Measurements from ENCODE around the gene GALNTL6.
A peak's percentile ranks its signal among the peaks of the same experiment; 100 is the strongest.
"Not testable (repeated sequence)": the region's sequence is repeated elsewhere in the genome, so short reads cannot be mapped to it uniquely, and the experiment has no call there.

GALNTL6 gene

DNA sequence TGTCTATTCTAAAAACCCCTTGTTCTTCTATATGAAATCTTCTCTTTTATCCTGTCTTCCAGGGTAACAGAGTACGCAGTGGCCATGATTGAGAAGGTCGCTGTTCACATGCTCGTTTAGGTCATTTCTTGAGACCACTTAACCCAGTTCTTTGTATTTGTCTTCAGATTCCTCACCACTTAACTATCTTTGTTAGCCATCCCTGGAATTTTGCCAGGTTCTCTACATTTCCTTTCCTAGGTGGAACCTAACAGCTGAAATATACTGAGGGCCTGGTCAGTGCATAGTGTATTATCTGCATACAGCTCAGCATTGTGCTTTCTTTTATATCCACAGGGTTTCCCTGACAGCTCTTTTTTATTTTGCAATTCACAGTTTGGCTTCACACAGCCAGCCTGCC lies 1206.5 kb downstream of the GALNTL6 start:
- no peak for DNase-seq (ENCODE audit: low spot score)

DNA sequence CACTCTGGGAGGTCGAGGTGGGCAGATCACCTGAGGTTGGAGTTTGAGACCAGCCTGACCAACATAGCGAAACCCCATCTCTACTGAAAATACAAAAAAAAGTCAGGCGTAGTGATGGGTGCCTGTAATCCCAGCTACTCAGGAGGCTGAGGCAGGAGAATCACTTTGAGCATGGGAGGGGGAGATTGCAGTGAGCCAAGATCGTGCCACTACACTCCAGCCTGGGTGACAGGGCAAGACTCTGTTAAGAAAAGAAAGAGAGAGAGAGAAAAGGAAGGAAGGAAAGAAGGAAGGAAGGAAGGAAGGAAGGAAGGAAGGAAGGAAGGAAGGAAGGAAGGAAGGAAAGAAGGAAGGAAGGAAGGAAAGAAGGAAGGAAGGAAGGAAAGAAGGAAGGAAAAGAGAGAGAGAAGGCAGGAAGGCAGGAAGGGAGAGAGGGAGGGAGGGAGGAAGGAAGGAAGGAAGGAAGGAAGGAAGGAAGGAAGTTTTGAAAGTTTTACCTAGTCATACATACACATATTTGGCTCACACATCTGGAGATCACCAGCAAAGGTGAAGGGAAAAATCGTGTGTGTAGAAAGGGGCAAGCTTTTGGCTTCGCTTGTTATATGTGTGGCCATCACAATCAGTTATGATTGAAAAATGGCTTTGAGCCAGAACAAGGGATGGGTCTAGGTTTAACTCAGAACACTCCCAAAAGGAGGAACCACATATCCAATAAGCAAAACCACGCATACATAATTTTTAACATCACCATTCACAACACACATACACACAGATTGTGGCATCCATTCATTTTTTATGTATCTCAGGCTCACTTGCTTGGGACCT lies 1208.8 kb downstream of the GALNTL6 start:
- DNase-seq (ENCODE audit: low spot score): not testable (repeated sequence)

DNA sequence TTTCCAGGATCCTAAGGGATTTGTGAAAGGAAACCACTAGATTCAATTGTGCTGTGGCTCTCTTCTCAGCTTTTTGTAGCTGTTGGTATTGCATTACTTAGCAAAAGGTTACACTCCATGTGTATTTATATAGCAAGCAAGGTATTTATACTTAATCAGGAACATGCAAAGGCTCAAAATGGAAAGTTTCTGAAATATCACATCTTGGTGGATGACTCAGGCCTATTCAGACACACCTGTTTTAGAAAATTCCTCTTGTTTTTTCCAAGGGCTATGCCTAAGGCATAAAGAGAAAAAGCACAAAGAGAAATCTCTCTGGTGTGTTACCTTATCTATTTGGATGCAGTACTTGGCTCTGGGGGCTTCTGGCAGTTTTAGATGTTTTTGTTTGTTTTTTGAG lies 1211.0 kb downstream of the GALNTL6 start:
- DNase-seq (ENCODE audit: low spot score): no peak

DNA sequence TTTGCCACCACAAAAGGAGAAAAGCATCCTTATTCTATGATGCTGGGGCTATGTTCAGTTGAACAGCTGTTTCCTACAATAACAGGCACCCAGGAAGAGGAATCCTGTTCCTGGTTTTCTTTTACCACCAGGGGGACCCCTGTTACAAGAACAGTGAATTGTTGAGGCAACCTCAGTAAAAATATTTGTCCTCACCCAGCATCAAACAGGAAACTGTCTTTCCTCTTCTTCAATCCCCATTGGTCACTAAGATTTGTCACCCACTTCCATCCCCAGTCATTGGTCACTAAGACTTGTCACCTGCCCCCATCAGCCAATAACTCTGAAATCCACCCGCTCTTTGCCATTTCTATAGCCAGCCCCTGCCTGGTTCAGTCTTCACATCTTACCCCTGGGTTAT lies 1211.9 kb downstream of the GALNTL6 start:
- DNase-seq (ENCODE audit: low spot score): peak; percentile 79

DNA sequence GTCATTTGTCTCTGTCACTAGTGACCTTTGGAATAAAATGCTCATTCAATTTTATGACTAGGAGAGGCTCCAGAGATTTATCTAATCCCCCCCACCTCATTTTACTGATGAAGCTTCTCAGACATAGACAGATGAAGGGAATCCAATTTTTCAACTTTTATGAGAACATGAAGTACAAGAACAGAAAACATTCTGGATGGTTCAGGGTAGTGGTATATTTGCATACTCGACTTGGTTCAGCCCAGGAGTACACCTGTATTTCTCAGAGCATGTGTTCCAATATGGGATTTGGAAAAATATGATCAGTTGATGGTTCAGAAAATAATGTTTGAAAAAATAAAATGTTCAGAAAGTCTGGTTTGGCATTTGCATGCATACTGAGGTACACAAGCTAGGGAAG lies 1224.0 kb downstream of the GALNTL6 start:
- no peak for DNase-seq (ENCODE audit: low spot score)

DNA sequence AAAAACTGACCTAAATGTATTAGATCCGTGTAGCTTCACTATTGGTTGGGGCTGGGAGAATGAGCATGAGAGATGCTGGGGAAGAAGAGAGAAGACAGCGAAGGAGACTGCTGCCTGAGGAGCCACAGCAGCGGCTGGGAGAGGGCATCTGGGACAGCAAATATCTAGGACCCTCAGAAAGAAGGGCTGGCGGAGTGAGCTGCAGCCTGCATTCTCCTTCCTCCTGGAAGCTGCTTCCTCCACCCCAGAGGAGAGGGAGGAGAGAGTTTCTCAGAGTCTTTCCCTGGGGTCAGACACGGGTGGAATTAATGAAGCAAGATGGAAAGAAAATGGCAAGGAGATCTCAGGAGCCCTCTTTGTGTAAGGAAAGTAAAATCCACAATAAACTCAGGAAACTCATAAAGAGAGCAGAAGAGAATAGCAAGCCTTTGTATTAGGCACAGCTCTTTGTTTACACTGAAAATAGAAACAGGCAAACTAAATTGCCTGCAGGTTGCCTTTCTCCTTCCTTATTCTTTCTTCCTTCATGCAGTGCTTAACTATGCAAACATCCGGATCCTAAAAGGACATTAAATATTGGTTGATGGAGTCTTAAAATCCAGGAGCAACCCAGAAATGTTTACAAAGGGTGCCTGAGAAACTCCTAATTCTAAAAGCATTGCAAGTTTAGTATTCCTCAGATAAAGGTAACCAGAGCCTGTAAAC lies 1225.1 kb downstream of the GALNTL6 start:
- no peak for DNase-seq (ENCODE audit: low spot score)

DNA sequence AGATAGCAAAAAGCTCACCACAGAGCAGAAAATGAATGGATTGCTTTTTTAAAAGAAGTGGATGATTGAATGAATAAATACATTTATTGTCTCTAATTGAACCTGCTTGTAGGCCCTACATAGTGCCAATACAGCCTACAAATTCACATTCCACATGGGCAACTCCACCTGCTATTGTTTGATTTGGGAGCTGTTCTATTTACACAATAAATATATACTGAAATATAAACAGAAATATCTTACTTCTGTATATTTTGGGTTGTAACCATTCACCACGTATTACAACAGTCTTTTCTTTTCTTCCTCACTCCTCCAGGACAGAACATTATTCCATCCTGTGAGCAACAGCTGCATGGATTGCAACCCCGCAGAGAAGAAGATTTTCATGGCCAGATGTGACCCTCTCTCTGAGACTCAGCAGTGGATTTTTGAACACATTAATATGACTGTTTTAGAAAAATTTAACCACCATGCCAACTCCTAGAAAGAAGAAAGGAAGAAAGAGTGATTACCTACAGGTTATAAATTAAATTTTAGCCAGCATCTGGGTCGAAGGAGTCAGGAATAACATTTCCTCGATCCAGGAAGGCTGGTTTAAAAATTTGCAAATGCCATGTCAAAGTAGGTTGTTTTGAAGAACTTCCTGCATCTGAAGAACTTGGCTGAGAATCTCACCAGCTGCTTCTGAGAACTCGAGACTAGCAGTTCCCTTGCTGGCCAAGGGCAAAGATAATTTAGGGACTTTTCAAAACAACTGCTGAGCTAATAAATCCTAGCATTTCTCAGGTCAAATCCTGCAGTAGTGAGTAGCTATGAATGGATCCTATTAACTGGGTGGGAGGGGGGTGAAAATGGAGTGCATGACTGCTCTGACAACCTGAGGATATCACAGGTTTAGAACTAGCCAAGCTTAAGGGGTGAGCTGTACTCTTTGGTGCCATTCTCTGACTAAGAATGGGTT lies 1226.7 kb downstream of the GALNTL6 start:
- no peak for DNase-seq (ENCODE audit: low spot score)

DNA sequence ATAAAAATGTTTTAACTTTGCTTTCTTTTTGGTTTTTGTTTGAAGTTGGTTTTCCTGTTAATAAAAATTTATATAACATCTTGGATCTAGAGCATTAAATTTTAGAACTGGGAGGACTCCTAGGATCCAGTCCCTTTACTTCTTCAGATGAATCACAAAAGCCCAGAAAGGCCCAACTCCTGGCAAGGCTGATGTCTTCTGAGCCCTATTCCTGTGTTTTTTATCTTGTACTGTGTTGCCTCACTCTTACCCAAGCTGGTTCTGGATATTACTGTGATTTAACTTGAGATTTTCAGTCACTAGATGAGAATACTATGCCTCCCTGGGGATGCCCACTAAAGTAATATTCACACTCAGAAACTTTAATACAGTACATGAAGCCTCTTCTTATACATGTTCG lies 1228.3 kb downstream of the GALNTL6 start:
- no peak for DNase-seq (ENCODE audit: low spot score)

DNA sequence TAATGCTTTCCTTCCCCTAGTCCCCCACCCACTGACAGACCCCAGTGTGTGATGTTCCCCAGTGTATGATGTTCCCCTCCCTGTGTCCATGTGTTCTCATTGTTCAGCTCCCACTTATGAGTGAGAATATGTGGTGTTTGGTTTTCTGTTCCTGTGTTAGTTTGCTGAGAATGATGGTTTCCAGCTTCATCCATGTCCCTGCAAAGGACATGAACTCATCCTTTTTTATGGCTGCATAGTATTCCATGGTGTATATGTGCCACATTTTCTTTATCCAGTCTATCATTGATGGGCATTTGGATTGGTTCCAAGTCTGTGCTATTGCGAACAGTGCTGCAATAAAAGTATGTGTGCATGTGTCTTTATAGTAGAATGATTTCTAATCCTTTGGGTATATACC lies 1228.9 kb downstream of the GALNTL6 start:
- DNase-seq (ENCODE audit: low spot score): not testable (repeated sequence)

DNA sequence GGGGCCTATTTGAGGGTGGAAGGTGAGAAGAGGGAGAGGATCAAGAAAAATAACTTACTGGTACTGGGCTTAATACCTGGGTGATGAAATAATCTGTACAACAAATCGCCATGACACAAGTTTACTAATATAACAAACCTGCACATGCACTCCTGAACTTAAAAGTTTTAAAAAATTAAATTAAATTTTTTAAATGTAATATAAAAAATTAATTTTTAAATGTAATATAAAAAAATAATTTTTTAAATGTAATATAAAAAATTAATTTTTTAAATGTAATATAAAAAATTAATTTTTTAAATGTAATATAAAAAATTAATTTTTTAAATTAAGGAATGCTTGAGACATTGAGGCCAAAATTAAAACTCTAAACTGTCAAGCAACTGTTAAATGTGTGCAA lies 1231.1 kb downstream of the GALNTL6 start:
- DNase-seq (ENCODE audit: low spot score): no peak

DNA sequence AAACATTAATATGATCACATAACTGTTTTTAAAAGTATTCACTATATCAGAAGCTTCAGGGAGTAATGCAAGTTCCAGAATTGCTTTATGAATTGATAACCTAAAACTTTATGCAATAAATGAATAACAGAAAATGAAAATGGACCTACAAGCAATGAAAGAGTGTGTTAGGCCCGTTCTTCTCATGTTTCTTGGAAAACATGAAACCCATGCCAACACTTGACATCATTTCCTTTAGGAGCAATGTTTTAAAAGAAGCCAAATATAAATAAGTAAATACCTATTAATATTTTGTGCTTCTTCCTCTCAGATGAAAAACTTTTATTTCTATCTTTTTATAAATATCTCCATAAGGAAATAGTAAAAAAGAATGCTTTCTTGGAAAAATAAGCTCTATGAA lies 1232.4 kb downstream of the GALNTL6 start:
- no peak for DNase-seq (ENCODE audit: low spot score)

DNA sequence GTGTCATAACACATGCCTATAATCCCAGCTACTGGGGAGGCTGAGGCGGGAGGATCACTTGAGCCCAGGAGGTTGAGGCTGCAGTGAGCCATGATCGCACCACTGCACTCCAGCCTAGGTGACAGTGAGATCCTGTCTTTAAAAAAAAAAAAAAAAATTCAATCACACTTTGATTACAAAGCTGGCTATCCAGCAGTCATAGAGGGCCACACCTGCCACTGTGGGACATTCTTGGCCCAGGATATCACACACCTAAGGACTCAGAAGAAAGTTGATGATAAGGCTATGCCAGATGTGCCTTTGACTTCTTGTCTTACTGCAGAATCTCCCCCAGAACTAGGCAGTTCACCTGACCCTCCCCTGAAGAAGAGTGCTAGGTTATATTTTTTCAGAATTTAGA lies 1232.9 kb downstream of the GALNTL6 start:
- no peak for DNase-seq (ENCODE audit: low spot score)

DNA sequence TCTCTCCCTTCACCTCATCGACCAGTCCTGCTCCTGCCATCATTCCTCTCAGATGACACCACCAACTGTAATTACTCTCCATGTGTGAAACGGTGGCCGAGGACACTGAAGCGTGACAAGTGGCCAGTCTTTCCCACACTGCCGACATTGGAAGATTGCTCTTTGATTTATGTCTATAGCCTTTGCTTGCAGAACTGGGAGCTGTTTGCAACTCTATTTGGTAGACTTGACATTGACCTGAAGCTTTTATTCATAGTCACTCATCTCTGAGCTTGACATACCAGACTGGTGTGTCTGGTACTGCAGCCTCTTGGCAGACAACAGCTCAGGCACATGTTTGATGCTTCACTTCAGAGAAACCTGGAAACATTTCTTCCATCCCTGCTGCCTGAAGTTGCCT lies 1233.6 kb downstream of the GALNTL6 start:
- DNase-seq (ENCODE audit: low spot score): no peak

DNA sequence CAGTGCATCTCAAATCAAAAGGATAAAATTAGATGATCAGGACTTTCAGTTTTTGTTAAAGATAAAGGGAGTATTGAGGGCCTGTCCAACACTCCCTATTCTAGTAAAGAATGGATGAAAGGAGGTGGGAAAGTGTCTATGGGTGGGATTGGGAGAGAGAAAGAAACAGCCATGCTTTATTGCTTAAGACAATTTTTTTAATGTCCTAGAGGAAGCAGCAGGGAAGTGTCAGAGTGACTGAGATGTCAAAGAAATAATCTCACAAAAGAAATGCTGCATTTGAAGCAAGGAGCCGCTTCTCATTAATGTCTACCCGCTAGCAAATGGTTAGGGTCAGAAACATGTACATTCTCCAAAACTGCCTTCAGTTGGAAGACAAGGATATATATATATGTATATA lies 1238.0 kb downstream of the GALNTL6 start:
- no peak for DNase-seq (ENCODE audit: low spot score)

DNA sequence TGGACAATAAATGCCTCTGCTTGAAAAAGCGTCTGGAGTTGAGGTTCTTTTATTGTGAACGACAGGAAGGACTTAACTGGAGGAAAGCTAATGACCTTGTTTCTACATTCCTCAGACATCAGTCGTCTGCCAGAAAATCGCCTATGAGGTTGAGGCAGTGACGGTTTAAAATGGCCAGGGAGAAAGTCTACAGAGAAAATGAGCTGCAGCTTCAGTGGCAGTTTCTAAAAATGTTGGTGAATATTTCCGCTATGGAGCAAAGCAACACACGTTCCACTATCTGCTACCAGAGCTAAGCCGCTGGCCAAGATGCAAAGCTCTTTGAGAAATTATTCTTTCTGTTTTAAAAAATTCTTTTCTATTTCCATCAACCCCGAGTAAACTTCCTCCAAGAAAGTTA lies 1238.5 kb downstream of the GALNTL6 start:
- no peak for DNase-seq (ENCODE audit: low spot score)

DNA sequence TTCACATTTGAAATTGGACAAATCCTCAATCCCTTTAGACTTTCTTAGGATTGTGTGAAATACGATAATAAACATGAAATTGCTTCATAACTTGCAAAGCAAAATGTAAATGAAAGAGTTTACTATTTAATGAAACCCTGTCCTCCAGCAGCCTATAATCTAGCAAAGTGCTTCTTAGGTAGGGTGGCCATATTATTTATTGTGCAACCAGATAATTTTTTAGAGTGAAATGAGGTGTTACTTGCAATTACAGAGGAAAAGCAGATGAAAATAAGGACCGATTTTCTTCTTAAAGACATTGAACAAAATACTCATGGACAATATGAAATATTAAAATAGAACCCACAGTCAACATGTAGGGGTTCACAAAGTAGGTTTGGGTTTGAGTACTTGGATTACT lies 1239.2 kb downstream of the GALNTL6 start:
- DNase-seq (ENCODE audit: low spot score): no peak

DNA sequence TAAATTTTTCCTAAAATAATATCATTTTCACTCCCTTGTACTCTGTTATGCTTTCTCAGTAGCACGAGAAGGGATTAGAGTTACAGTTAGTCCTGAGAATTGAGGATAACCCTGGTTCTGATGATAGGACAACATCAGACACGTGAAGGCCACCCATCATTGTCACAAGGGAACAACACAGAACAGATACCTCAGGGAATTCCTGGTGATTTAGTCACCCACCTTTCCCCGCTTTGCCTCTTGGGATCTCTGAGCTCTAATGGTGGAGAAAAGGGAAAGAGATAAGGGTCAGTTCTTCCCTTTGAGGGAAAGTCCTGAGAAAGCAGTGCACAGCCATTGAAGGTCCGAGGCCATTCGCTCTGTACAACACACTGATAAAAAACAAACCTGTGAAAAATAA lies 1243.1 kb downstream of the GALNTL6 start:
- no peak for DNase-seq (ENCODE audit: low spot score)

DNA sequence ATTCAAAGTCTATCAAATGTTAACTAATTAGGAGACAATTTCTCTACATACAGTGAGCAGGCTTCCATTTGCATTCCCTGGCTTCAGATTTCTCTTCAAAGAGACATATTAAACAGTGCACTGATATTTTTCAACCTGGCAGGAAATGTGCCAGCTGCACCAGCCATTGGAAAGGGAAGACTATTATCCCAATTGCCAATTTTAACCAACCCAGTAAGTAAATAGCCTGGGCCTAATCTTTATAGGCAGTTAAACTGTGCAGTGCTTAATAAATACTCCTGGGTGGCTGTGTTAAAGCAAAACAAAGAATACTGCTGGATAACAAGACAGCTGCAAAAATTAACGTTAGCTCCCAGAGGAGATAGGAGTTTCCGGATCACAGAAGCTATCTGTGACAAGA lies 1243.5 kb downstream of the GALNTL6 start:
- no peak for DNase-seq (ENCODE audit: low spot score)

DNA sequence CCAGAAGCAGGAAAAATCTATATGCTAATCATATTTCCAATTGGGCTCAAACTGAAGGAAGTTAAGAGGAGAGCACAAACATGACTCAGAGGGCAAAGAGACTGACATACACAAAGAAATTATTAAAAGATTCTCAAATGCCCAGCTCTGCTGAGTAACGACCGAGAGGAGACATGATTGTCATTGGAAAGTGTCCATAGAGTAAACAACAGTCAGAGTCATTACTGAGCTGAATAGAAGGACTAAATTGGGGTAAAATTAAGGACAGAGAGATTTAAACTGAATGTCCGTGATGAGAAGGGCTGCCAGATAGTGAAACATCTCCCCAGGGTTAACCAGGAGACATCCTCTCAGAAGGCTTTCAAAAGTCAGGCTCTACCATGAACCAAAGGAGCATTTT lies 1244.2 kb downstream of the GALNTL6 start:
- no peak for DNase-seq (ENCODE audit: low spot score)

DNA sequence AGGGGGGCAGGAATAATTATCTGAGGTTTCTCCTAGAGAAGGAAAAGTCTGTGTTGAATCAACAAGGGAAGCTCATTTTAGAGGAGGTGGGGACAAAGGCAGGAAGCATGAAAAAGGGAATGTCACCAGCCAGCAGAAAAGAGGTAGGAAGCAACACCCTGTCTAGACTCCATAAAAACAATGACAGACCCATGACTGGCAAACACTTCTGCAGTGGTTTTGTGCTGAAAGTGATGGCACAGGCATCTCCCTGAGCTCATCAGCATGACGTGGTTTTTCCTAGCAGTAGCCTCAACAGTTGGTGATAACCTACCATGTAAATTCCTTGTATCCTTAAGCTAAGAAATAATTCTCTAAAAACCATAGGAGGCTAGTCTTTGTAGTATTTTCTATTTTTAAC lies 1244.7 kb downstream of the GALNTL6 start:
- no peak for DNase-seq (ENCODE audit: low spot score)

DNA sequence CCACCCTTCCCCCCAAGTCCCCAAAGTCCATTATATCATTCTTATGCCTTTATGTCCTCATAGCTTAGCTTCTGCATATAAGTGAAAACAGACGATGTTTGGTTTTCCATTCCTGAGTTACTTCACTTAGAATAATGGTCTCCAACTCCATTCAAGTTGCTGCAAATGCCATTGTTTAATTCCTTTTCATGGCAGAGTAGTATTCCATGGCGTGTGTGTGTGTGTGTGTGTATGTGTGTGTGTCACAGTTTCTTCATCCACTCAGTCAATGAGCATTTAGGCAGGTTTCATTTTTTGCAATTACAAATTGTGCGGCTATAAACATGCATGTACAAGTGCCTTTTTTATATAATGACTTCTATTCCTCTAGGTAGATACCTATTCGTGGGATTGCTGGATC lies 1248.0 kb downstream of the GALNTL6 start:
- no peak for DNase-seq (ENCODE audit: low spot score)

DNA sequence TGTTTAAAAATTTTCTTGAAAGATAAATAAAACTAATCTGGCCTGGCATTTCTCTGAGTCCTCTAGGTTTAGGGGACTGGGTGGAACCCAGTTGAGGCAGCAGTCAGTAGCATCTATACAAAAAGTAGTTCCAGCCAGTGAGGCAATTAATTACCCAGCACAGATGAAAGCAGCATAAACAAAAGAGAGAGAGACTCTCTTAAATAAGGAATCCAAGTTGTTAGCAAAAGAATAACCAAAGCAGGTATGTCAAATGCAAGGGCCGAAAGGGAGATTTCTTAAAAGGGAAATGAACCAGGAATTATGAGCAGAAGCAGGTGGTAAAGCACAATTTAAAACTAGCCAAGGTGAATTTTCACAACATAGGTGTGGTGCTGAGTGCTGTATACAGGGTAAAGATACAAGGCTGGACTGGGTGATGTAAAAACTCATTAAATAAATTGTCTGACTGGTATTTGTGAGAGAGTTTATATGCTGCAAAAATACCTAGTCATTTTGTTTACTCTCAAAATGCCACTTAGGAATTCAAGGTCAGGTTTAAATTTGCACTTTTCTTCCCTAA lies 1260.8 kb downstream of the GALNTL6 start:
- no peak for DNase-seq (ENCODE audit: low spot score)

Data from GM03348 (cell line).